Hepatocyte (in vitro differentiated cells): ENCODE data around the gene GNE.

Experiments used
- EZH2phosphoT487 ChIP-seq: fragments of 200-600 bp; sonication (generic); IDR thresholded peaks from one replicate; pipeline ENCODE4 v1.6.1; 2018; ENCODE audit warnings: antibody characterized with exemption, mild to moderate bottlenecking, low read depth, moderate library complexity; ENCODE audit not compliant: unreplicated experiment, severe bottlenecking
- TF ChIP-seq, protein P1 (sequence below): fragments of 200-600 bp; sonication (generic); IDR thresholded peaks from 2 replicates; pipeline ENCODE4 v1.5.1; 2016; ENCODE audit warnings: antibody characterized with exemption, mild to moderate bottlenecking; ENCODE audit not compliant: poor library complexity

GRCh38 chr9:36280989-36281388 lies 22.7 kb upstream of the GNE start:
- TF ChIP-seq, protein P1, sequence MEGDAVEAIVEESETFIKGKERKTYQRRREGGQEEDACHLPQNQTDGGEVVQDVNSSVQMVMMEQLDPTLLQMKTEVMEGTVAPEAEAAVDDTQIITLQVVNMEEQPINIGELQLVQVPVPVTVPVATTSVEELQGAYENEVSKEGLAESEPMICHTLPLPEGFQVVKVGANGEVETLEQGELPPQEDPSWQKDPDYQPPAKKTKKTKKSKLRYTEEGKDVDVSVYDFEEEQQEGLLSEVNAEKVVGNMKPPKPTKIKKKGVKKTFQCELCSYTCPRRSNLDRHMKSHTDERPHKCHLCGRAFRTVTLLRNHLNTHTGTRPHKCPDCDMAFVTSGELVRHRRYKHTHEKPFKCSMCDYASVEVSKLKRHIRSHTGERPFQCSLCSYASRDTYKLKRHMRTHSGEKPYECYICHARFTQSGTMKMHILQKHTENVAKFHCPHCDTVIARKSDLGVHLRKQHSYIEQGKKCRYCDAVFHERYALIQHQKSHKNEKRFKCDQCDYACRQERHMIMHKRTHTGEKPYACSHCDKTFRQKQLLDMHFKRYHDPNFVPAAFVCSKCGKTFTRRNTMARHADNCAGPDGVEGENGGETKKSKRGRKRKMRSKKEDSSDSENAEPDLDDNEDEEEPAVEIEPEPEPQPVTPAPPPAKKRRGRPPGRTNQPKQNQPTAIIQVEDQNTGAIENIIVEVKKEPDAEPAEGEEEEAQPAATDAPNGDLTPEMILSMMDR = no peak
- no peak for TF ChIP-seq EZH2phosphoT487
